Astrocyte (in vitro differentiated cells and primary cell): ENCODE data around the gene CBFA2T2.

ENCODE experiments used
- CTCF ChIP-seq: IDR thresholded peaks from 2 replicates; pipeline ENCODE4 v1.5.1; 2011; ENCODE audit warnings: low read depth, mild to moderate bottlenecking, inconsistent platforms, low read length, moderate library complexity; ENCODE audit not compliant: insufficient read depth
- EZH2 ChIP-seq: IDR thresholded peaks from 2 replicates; pipeline ENCODE4 v1.6.1; 2012; ENCODE audit warnings: mild to moderate bottlenecking, low read length, inconsistent platforms; ENCODE audit not compliant: insufficient read depth

- TF ChIP-seq CTCF (no peak), EZH2 (no peak)
Observed at GRCh38 chr20:33561692-33562601, 72.1 kb downstream of the CBFA2T2 start.
